Retinal pigment epithelial cell (primary cell): Measurements from ENCODE around the gene IFNA4.

ENCODE experiments used
- DNase-seq: peaks from one replicate; pipeline ENCODE4 v3.0.0-alpha.2; 2010; ENCODE audit warnings: low read depth
- H3K4me3 ChIP-seq: 2 replicates; pipeline ENCODE4 v1.5.1; 2011; ENCODE audit warnings: mild to moderate bottlenecking, low read length, control low read depth, moderate library complexity
- CTCF ChIP-seq: conservative IDR thresholded peaks from 2 replicates; pipeline ENCODE4 v1.5.1; 2011; ENCODE audit warnings: low read depth, low read length, control low read depth, inconsistent platforms

The IFNA4 gene

GRCh38 chr9:21153336-21154017 lies 33.9 kb downstream of the IFNA4 start:
- TF ChIP-seq CTCF: no peak
- H3K4me3 ChIP-seq: no peak overlapping the region
- DNase-seq: no peak

GRCh38 chr9:21144603-21145002 lies 42.8 kb downstream of the IFNA4 start:
- no peak for TF ChIP-seq CTCF
- H3K4me3 ChIP-seq: no peak overlapping the region
- DNase-seq: no peak

DNA sequence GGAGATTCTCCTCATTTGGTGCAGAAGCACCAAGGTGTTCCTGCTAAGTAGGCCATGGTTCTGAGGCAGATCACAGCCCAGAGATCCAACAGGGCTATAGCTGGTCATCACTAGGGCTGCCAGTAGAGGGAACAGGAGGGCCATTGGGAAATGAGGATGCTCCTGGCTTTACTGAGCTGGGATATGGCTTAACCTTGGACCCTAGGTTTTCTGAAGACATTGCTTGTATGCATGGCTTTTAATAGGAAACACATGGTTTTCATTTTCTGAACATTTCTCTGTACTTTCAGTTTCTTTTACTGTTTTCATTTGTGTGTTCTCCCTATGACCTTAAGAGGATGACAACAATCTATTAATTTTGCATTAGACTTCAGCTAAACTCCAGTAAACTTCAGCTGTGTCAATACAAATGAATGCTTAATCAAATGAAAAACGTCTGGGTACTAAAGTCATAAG lies 45.9 kb downstream of the IFNA4 start, which contains the start of gene IFNW1:
TSS of gene IFNW1 (minus strand) at position 406 of the 456 bp plus-strand sequence. CDS start at position 144, 262 bp downstream.
- no peak for DNase-seq
- peak; percentile 10 for TF ChIP-seq CTCF
- no peak within 1 kb of the TSS for H3K4me3 ChIP-seq

DNA sequence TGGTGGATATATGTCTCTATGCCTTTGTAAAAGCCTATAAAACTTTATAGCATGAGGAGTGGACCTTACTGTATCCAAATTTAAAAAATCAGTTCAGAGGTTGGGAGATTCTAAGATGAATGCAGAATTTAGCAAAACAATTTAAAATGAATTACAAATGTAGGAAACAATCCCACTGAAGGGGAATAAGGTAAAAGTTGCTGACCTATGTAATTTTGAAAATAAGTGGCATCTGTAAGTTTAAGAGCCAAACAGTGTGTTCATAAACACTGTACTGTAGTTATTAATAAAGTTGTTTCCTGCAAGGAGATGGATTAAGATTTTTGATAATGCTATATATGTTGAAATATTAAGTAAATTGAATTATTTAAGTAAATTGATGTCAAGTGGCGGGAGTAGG lies 50.4 kb downstream of the IFNA4 start:
- no peak overlapping the region for H3K4me3 ChIP-seq
- no peak for TF ChIP-seq CTCF
- no peak for DNase-seq
